ENCODE data around the gene SLC7A6. TPM values are rescaled to one million over a fixed set of nuclear protein-coding genes. Genes with fewer than 3 reads are reported as not detected.

SLC7A6 gene
- polyA plus RNA-seq, 2 of the 4 experiments (the other 2 are of a cell fraction), result 31.1 to 32.9 TPM

- Histone ChIP-seq H3K9me3 (no peaks in the 10 kb centered on the region), H3K27ac (no peak overlapping the region), H3K4me2 (no peak overlapping the region), H3K4me3 (no peak overlapping the region), H3K4me1 (no peaks in the 10 kb centered on the region)
- no peak for DNase-seq (ENCODE audit: low read depth in 1 of 2, low spot score in 1 of 2)
- ChIA-PET CTCF (interaction anchor here (1.0 to 4.6 kb wide), 4 partner anchors 10 to 98 kb away, joined by 3 to 41 read pairs (median 7); partner anchors contain the start of gene SLC7A6), POLR2A (no interaction called here)
- ATAC-seq, result no peak; a peak in 1 of 6 replicates
- no peak for FAIRE-seq
- TF ChIP-seq ELK1 (IDR thresholded peaks at IDR 0.05; ENCODE audit: low read depth, low read length), result no peak
- TF ChIP-seq E2F6 (IDR thresholded peaks at IDR 0.05; ENCODE audit: borderline replicate concordance, low read depth), result no peak
- TF ChIP-seq, protein P1, sequence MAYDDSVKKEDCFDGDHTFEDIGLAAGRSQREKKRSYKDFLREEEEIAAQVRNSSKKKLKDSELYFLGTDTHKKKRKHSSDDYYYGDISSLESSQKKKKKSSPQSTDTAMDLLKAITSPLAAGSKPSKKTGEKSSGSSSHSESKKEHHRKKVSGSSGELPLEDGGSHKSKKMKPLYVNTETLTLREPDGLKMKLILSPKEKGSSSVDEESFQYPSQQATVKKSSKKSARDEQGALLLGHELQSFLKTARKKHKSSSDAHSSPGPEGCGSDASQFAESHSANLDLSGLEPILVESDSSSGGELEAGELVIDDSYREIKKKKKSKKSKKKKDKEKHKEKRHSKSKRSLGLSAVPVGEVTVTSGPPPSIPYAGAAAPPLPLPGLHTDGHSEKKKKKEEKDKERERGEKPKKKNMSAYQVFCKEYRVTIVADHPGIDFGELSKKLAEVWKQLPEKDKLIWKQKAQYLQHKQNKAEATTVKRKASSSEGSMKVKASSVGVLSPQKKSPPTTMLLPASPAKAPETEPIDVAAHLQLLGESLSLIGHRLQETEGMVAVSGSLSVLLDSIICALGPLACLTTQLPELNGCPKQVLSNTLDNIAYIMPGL (CRISPR knock-in tag; IDR thresholded peaks at IDR 0.05; ENCODE audit: borderline replicate concordance), result no peak
- no peak for TF ChIP-seq CBX2 (IDR thresholded peaks at IDR 0.05; ENCODE audit: borderline replicate concordance, low read depth)
- no peak for TF ChIP-seq CHD4 (IDR thresholded peaks at IDR 0.05; ENCODE audit: borderline replicate concordance)
- TF ChIP-seq MAZ (IDR thresholded peaks at IDR 0.05; ENCODE audit: borderline replicate concordance, low read depth, low read length), result no peak
- TF ChIP-seq CHD2 (IDR thresholded peaks at IDR 0.05; ENCODE audit: low read length, partially characterized antibody), result no peak
- TF ChIP-seq HOXB13 (CRISPR knock-in tag; IDR thresholded peaks at IDR 0.05; ENCODE audit: low read depth), result no peak
- no peak for TF ChIP-seq MYC (IDR thresholded peaks at IDR 0.05; ENCODE audit: borderline replicate concordance, low read length)
- no peak for TF ChIP-seq SREBF2 (IDR thresholded peaks at IDR 0.05)
- TF ChIP-seq POLR2AphosphoS2 (conservative IDR thresholded peaks at IDR 0.05; ENCODE audit: low read length), result no peak
- TF ChIP-seq ZSCAN20 (CRISPR knock-in tag; IDR thresholded peaks at IDR 0.05), result no peak
- TF ChIP-seq NPAS2 (CRISPR knock-in tag; IDR thresholded peaks at IDR 0.05; ENCODE audit: borderline replicate concordance), result no peak
- 94% methylated on average over 16 of the region's 16 CpGs for WGBS (ENCODE audit: missing lambda C conversion rate)
Measured at GRCh38 chr16:68338326-68339119, 74.2 kb downstream of the SLC7A6 start.

- ATAC-seq, result no peak
- Histone ChIP-seq H3K4me3 (no peak overlapping the region), H3K27ac (no peak overlapping the region), H3K4me1 (no peaks in the 10 kb centered on the region), H3K4me2 (no peak overlapping the region), H3K9me3 (no peaks in the 10 kb centered on the region)
- ChIA-PET POLR2A (no interaction called here), CTCF (interaction anchor here (0.8 to 4.6 kb wide), 3 partner anchors 11 to 77 kb away, joined by 3 to 41 read pairs (median 10); no protein-coding TSS in a partner anchor)
- 95% methylated on average over 13 of the region's 13 CpGs for WGBS (ENCODE audit: missing lambda C conversion rate)
- no peak for FAIRE-seq
- no peak for DNase-seq (ENCODE audit: low read depth in 1 of 2, low spot score in 1 of 2)
- TF ChIP-seq HEYL (CRISPR knock-in tag; IDR thresholded peaks at IDR 0.05) (no peak), FOXS1 (CRISPR knock-in tag; IDR thresholded peaks at IDR 0.05) (no peak), NR3C1 (IDR thresholded peaks at IDR 0.05) (no peak), MYC (IDR thresholded peaks at IDR 0.05; ENCODE audit: borderline replicate concordance, low read length) (no peak), USF2 (IDR thresholded peaks at IDR 0.05) (no peak), MAX (IDR thresholded peaks at IDR 0.05) (no peak), ESRRA (IDR thresholded peaks at IDR 0.05; ENCODE audit: borderline replicate concordance, low read length) (no peak)
- TF ChIP-seq, protein P2, sequence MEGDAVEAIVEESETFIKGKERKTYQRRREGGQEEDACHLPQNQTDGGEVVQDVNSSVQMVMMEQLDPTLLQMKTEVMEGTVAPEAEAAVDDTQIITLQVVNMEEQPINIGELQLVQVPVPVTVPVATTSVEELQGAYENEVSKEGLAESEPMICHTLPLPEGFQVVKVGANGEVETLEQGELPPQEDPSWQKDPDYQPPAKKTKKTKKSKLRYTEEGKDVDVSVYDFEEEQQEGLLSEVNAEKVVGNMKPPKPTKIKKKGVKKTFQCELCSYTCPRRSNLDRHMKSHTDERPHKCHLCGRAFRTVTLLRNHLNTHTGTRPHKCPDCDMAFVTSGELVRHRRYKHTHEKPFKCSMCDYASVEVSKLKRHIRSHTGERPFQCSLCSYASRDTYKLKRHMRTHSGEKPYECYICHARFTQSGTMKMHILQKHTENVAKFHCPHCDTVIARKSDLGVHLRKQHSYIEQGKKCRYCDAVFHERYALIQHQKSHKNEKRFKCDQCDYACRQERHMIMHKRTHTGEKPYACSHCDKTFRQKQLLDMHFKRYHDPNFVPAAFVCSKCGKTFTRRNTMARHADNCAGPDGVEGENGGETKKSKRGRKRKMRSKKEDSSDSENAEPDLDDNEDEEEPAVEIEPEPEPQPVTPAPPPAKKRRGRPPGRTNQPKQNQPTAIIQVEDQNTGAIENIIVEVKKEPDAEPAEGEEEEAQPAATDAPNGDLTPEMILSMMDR (IDR thresholded peaks at IDR 0.05), result no peak
- TF ChIP-seq, protein P1 (CRISPR knock-in tag; IDR thresholded peaks at IDR 0.05; ENCODE audit: borderline replicate concordance), result no peak
- TF ChIP-seq, protein P3, sequence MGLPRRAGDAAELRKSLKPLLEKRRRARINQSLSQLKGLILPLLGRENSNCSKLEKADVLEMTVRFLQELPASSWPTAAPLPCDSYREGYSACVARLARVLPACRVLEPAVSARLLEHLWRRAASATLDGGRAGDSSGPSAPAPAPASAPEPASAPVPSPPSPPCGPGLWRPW (IDR thresholded peaks at IDR 0.05), result no peak
Measured at GRCh38 chr16:68339214-68339613, 74.9 kb downstream of the SLC7A6 start.
